Dermis microvascular lymphatic vessel endothelial cell (primary cell): ENCODE results near the gene CHAC2. TPM values are rescaled to one million over a fixed set of nuclear protein-coding genes. Genes with fewer than 3 reads are reported as not detected.
A peak's percentile ranks its signal among the peaks of the same experiment; 100 is the strongest.
"Not testable (repeated sequence)": the region's sequence is repeated elsewhere in the genome, so short reads cannot be mapped to it uniquely, and the experiment has no call there.

ENCODE experiments used
- DNase-seq, 2 donors: peaks; one replicate each; pipeline versions ENCODE4 v3.0.0 to v3.0.0-alpha.2; 2010; ENCODE audit warnings: low read depth in 2 of 2
- total RNA-seq: library from RNA; depleted of rRNA; stranded (reverse); fragments of >200 nt; gene quantifications from 2 replicates; pipeline ENCODE4 v1.2.1, GENCODE V29; 2014

The CHAC2 gene
- total RNA-seq, 1 donor from 2014 or later = 6.4 TPM

DNA sequence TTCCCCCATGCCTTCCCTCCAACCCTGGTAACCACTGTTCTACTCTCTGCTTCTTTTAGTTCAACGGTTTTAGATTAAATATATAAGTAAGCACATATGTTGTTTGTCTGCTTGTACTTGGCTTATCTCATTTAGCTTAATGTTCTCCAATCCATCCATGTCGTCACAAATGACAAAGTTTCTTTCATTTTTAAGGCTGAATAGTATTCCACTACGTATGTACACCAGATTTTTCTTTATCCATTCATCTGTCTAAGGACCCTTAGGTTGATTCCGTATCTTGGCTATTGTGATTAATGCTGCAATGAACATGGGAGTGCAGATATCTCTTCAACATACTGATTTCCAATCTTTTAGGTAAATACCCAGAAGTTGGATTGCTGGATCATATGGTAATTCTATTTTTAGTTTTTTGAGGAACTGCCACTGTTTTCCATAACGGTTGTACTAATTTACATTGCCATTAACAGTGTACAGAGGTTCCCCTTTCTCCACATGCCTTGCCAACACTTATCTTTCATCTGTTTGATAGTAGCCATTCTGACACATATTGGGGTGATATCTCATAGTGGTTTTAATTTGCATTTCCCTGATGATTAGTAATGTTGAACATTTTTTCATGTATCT, 11.0 kb downstream of the CHAC2 start:
- DNase-seq = no peak

DNA sequence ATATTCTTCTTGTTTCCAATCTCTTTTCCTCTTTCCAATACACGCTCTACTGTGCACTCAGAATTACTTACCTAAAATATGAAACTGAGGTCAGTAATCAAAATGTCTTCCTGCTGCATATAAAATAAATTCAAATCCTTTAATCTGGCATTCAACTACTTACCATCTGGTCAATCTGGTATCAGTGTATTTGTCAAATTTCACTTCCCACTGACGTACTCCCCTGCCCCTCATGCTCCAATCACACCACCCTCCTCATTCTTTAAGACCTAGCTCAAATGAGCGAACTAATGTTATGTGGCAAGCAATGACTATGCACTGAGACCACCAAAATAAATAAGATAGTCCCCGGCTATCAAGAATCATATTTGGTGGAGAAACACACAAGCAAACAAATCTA, 12.5 kb downstream of the CHAC2 start:
- no peak for DNase-seq

DNA sequence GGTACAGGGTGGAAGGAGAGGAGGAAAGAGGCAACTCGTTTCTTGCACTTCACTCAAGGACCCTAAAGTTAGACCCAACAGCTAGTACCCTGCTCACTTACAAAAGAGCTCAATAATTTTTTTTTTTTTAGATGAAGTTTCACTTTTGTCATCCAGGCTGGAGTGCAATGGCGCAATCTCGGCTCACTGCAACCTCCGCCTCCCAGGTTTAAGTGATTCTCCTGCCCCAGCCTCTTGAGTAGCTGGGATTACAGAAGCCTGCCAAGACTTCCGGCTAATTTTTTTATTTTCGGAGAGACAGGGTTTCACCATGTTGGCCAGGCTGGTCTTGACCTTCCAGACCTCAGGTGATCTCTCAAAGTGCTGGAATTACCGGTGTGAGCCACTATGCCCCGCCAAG, 15.1 kb downstream of the CHAC2 start:
- DNase-seq = no peak

DNA sequence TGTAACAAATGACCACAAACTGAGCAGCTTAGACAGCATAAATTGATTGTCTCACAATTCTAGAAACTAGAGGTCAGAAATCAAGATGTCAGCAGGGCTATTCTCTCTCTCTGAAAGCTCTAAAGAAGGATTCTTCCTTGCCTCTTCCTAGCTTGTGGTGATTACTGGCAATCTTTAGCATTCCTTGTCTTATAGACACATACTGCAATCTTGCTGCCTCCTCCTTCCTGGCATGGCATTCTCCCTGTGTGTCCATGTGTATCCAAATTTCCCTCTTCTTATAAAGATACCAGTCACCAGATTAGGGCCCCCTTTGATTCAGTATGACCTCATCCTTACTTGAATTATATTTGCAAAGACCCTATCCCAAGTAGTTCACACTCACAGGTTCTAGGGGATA, 16.8 kb downstream of the CHAC2 start:
- no peak for DNase-seq

DNA sequence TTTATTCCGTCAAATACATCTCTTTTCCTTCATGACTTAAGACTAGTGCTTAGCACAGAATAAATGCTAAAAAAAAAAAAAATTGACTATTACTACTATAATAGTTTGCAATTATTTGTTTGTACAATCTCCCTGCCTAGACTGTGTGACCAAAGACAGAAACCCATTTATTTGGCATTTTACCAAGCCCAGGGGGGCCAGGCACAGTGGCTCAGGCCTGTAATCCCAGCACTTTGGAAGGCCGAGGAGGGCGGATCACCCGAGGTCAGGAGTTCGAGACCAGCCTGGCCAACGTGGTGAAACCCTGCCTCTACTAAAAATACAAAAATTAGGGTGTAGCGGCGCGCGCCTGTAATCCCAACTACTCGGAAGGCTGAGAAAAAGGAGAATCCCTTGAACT, 17.8 kb downstream of the CHAC2 start:
- no peak for DNase-seq

DNA sequence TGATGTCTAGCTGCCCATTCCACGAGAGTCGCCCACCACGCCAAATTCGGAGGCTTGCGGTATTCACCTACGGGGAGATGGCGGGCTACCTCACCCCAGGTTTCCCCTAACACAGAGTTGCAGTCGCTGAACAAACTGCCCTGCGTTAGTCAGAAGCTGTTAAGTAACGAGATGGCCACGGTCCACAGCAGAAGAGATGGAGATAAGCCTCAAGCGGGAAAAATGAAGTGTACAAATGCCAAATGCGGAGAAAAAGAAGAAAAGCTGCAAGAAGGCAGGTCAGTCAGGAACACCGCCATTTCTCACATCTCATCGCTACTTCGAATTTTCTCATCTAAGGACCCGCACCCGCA, 18.7 kb downstream of the CHAC2 start:
- peak in 1 of 2 donors; percentile 58 for DNase-seq

DNA sequence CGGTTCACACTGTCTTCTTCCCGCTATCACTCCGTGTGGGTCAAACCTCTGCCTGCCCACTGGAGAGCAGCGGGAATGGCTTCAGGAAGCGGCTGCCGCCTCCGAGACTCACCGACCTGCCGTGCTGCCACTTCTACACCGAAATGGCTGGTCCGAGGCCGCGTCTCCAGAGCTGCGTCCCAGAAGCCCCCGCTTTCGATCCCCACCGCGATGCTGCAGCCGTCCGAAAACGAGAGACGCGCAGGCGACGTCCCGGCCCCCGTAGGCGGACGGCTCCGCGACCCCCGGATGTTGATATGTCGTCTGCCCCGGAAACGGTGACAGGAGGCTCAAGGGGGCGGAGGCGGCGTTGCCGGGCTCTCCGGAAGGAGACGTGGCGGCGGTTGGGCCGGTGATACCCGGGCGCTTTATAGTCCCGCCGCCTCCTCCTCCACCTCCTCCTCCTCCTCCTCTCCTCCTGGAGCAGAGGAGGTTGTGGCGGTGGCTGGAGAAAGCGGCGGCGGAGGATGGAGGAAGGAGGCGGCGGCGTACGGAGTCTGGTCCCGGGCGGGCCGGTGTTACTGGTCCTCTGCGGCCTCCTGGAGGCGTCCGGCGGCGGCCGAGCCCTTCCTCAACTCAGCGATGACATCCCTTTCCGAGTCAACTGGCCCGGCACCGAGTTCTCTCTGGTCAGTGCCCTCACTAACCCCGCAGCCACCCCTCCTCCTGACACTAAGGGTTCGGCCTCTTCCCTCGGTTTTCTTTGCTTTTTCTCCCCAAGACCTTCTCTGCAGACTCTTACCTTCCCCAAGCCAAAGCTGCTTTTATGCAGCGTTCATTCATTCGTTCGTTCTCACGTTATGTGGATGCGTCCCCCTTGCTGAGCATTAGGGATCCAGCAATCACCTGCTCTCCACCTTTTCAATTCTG, 19.4 kb downstream of the CHAC2 start, which contains the start of the genes ASB3 and ERLEC1:
TSS of gene ASB3 (minus strand) at position 249 of the 909 bp plus-strand sequence. CDS start 21,381 bp downstream, outside the sequence.
TSS of gene ERLEC1 (plus strand) at position 340 of the 909 bp plus-strand sequence. CDS start at position 507, 167 bp downstream.
- peak; percentile 72 to 89 for DNase-seq

DNA sequence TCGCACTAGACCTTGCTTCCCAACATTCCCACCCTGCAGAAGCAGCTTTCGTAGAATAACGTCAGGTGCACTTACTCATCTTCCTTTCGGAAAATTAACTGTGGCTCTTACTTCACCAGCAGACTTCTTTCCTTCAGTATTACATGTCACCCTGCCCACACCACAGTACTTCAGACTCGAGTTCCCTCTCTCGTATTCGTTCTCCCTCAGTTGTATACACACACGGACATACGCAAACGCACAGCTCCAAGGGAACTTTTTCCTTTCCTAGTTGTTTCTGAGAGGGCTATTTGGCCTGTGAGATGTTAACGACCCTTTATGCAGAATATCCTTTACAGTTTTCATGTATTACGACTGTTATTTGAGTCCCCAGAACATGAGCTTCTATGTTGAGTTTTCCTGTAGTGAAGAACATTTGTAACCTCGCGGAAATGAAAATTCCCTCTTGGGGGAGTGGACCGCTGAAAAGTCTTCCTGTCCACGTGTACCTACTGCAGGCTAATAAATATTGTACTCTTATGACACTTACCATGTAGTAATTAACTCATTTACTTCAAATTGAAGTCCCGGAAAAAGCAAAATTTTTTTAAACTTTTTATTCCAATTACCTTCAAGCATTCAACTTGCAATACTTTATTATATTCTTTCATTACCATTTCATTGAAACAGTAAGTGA, 20.1 kb downstream of the CHAC2 start:
- peak in 1 of 2 donors; percentile 66 for DNase-seq

DNA sequence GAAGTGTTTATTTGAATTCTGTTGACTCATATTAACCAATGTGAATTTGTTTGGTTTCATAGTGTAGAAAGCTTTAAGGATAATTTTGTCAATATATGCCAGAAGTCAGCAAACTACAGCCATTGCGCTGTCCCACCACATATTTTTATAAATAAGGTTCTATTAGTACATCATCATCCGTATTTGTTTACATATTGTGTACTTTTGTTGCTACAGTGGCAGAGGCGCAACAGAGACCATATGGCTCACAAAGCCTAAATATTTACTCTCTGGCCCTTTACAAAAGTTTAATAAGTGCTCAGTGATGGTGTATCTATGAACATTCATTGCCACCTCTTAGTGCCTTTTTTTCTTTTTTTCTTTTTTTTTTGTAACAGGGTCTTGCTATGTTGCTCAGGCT, 25.7 kb downstream of the CHAC2 start:
- no peak for DNase-seq

DNA sequence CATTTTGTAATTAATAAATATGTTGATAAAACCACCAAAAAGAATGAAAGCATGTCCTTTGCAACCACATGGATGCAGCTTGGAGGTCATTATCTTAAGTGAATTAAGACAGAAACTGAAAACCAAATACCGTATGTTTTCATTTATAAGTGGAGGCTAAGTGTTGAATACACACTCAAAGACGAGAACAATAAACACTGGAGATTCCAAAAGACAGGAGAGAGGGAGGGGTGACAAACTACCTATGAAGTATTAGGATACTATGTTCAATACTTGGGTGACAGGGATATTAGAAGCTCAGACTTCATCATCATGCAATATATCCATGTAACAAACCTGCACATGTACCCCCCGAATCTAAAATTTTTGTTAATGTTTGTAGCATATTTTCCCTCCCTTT, 26.2 kb downstream of the CHAC2 start:
- DNase-seq = no peak

DNA sequence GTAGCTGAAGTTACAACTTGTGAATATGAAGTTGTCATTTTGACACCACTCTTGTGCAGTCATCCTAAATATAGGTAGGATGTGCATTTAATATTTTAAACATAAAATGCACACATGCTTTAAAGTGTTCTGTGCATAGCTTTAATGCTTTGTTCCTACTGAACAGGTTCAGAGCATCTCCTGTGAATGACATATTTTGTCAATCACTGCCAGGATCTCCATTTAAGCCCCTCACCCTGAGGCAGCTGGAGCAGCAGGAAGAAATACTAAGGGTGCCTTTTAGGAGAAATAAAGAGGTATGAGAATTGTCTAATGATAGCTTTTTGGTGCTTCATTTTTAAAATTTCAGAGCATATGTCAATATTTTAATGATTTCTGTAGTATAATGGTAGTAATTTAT, 33.9 kb downstream of the CHAC2 start:
- no peak for DNase-seq

DNA sequence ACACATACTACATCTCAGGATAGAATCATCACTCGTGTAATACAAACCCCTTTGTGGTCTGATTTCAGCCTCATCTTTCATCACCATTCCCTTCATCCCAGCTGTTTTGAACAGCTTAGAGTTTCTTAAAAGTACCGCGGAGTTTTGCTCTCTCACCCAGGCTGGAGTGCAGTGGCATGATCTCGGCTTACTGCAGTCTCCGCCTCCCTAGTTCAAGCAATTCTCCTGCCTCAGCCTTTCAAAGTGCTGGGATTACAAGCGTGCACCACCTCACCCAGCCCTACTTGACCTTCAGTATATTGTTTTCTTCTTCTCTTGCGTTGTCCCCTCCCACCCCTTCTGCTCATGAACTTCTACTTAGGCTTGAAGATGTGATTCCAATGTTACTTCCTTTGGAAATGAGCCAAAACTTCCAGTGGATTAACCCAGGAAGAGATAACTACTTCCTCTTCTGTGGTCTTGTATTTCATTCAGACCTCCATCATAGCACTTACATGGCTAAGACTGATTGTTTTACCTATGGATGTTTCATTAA, 35.1 kb downstream of the CHAC2 start:
- no peak for DNase-seq

DNA sequence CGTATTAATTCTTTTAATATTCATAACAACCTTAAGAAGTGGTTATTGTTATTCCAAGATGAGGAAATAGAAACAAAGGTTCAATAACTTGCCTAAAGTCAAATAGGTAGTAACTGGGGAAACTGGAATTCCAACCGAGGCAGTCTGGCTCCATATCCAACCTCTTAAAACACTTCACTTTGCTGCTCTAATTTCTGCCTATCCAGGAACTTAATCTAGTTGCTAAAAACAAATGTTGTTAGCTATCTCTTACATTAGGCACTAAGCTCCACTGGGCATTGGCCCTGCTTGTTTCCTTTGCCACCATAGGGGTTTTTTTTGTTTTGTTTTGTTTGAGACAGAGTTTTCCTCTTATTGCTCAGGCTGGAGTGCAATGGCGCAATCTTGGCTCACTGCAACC, 44.0 kb downstream of the CHAC2 start:
- DNase-seq = no peak

DNA sequence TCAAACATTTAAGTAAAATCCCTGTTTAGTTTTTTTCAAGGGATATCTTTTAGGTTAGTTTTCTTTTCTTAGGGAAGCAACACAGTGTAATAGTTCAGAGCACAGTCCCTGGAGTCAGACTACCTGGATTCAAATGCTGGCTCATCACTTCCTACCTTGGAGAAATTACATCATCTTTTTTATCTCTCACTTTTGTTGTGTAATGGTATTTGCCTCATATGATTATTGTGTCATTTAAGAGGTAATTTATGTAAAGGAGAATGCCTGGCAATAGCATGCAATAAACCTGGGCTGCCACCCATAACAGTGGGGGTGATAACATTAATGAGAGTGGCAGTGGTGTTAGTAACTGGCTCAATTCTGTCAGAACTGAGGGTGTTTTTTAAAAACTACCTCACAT, 45.5 kb downstream of the CHAC2 start:
- DNase-seq = no peak

DNA sequence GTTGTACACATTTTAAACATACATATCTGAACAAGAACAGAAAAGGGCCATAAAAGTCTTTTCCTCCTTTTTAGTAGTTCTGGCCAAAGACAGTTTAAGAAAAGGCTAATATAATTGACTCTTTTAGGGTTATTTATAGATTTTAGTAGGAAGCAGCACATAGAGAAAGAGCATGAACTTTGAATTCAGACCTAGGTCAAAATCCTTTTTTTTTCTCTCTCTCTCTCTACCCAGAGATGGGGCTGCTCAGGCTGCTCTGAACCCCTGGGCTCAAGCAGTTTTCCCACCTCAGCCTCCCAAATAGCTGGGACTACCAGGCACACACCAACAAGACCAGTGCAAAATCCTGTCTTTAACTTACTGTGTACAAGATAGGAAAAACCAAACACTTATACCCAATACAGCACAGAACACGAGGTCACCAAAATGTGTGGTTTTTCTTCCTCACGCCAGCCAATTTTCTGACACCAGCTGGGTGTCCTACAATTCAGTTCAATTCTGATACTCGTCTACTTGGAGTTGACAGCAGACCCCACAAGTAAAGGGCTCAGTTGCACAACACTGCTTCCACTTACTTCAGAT, 51.3 kb downstream of the CHAC2 start:
- no peak for DNase-seq

DNA sequence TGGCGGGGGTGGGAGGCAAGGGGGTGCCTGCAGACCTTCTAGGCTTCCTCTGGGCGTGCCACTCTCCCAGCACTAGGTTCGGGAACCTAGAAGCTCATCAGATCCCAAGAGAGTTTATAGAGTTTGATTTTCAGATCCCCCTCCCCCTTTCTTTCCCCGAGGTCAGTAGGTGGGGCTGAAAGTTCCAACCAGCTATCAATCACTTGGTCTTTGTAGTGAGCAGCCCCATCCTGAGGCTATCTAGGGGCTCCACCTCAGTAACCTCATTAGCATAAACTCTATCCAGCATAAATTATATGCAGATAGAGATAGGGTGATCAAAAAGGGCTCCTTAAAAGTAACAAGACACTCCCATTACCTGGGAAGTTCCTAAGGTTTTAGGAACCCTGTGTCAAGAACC, 52.0 kb downstream of the CHAC2 start:
- no peak for DNase-seq

DNA sequence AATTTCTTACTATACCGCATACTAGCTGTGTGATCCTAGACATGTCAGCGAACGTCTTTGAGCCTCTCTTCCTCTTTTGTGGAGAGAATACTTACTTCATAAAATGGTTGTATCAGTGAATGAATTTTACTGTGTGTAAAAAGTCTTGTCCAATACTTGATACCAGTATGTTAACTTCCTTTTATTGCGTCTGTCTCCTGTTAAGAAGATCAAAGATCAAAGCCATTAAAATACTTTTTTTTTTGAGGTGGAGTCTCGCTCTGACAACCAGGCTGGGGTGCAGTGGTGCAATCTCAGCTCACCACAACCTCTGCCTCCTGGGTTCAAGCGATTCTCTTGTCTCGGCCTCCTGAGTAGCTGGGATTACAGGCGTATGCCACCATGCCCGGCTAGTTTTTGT, 52.4 kb downstream of the CHAC2 start:
- DNase-seq = no peak

DNA sequence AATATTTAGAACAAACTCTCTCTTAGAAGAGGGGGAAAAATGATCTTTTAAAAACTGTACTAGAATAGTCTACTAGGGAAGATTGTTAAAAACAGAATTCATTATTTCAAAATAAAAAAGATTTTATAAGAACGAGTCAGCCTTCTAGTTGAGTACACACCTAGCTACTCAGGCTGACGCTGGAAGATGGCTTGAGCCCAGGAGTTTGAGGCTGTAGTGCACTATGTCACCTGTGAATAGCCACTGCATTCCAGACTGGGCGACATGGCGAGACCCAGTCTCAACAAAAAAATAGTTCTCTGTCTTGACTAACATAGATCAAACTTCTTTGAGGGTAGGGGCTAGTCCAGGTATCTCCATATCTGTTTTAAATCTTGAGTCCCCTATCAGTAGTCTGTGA, 53.1 kb downstream of the CHAC2 start:
- no peak for DNase-seq

DNA sequence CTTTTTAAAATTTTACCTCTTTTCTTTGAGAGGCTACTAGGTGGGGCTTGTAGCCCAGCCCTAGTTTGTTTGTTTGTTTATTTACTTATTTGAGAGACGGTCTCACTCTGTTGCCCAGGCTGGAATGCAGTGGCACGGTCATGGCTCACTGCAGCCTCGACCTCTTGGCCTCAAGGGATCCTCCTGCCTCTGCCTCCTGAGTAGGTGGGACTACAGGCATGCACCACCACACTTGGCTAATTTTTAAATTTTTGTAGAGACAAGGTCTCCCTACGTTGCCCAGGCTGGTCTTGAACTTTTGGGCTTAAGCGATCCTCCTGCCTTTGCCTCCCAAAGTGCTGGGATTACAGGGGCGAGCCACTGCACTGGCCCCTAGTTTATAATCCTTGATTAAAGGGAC, 54.2 kb downstream of the CHAC2 start:
- no peak for DNase-seq

DNA sequence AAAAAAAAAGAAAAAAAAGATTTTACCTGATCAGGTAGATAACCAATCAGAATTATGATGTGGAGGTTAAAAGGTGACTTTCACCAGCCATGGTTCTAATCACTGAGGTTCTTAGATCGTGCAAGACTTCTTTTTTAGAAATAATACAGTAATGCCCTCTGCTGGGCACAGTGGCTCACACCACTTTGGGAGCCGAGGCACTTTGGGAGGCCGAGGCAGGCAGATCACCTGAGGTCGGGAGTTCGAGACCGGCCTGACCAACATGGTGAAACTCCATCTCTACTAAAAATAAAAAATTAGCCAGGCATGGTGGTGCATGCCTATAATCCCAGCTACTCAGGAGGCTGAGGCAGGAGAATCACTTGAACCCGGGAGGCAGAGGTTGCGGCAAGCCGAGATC, 56.0 kb downstream of the CHAC2 start:
- DNase-seq = not testable (repeated sequence)
